Transverse colon (tissue), 3 donors: Measurements from ENCODE around the gene TAS2R9.

Experiments
- EP300 ChIP-seq: sonication (generic); formaldehyde crosslinking; IDR thresholded peaks from one replicate; pipeline ENCODE4 v1.6.1; 2017; ENCODE audit warnings: antibody characterized with exemption, low read depth
- POLR2A ChIP-seq: fragments of 450-650 bp; IDR thresholded peaks from one replicate; pipeline ENCODE4 v1.6.1; 2016; ENCODE audit warnings: antibody characterized with exemption, mild to moderate bottlenecking, moderate library complexity
- TF ChIP-seq, protein P1 (sequence below), 5 experiments: fragments of 200-600 bp in 3 of 5; fragments of 450-650 bp in 2 of 5; sonication (generic) in 3 of 5; IDR thresholded peaks; 1 replicate in 2 of 5; 2 replicates in 3 of 5; pipeline ENCODE4 v1.5.1; 2016 to 2017; ENCODE audit warnings: antibody characterized with exemption in 5 of 5, inconsistent platforms in 3 of 5, mild to moderate bottlenecking in 2 of 5, moderate library complexity in 1 of 5

DNA sequence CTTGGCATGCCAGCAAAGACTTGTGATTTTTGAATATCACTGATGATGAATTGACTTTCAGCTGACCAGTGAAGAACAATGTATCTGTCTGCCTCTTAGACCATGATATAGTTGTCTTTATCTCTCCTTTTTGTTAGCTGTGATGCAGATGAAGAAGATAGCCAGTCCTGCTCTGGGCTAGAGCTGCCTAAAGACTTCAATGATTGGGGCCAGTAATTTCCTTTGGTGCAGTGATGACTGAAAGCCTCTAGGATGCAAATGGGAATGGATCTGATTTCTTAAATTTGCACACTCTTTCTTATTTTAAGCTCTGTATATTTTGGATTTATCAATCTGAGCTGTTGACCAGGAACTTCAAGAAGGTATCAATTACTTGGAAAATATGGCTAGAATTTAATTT is at the start of gene TAS2R9:
- TF ChIP-seq, protein P1, sequence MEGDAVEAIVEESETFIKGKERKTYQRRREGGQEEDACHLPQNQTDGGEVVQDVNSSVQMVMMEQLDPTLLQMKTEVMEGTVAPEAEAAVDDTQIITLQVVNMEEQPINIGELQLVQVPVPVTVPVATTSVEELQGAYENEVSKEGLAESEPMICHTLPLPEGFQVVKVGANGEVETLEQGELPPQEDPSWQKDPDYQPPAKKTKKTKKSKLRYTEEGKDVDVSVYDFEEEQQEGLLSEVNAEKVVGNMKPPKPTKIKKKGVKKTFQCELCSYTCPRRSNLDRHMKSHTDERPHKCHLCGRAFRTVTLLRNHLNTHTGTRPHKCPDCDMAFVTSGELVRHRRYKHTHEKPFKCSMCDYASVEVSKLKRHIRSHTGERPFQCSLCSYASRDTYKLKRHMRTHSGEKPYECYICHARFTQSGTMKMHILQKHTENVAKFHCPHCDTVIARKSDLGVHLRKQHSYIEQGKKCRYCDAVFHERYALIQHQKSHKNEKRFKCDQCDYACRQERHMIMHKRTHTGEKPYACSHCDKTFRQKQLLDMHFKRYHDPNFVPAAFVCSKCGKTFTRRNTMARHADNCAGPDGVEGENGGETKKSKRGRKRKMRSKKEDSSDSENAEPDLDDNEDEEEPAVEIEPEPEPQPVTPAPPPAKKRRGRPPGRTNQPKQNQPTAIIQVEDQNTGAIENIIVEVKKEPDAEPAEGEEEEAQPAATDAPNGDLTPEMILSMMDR (IDR thresholded peaks at IDR 0.05), result no peak
- no peak for TF ChIP-seq POLR2A
- no peak for TF ChIP-seq EP300
